ENCODE results near the gene ADCY2.

GRCh38 chr5:7650755-7651154 is 254.8 kb downstream of the ADCY2 start:
- no peak for TF ChIP-seq CTCF (conservative IDR thresholded peaks at IDR 0.05; ENCODE audit: low read length)
- TF ChIP-seq EZH2phosphoT487 (IDR thresholded peaks at IDR 0.05; ENCODE audit: borderline replicate concordance, low read depth, low read length) = no peak

Measured in OCI-LY7 (cell line).